Nephron progenitor cell (in vitro differentiated cells): ENCODE measurements around the gene ZNF330.
"Not testable (repeated sequence)": the region's sequence is repeated elsewhere in the genome, so short reads cannot be mapped to it uniquely, and the experiment has no call there.

ENCODE experiments used
- DNase-seq: peaks from one replicate; pipeline ENCODE4 v3.0.0; 2021
- H3K27ac Mint-ChIP-seq: 2 replicates; pipeline ENCODE4 v1.8.0; 2021; ENCODE audit warnings: mild to moderate bottlenecking, moderate library complexity, mixed read lengths
- H3K27me3 Mint-ChIP-seq: 2 replicates; pipeline ENCODE4 v1.8.0; 2021; ENCODE audit warnings: mild to moderate bottlenecking, low read depth, mixed read lengths; ENCODE audit not compliant: poor library complexity
- H3K36me3 Mint-ChIP-seq: 2 replicates; pipeline ENCODE4 v1.8.0; 2021; ENCODE audit warnings: low read depth, mixed read lengths
- H3K4me1 Mint-ChIP-seq: 2 replicates; pipeline ENCODE4 v1.8.0; 2021; ENCODE audit warnings: mixed read lengths
- H3K4me3 Mint-ChIP-seq: 2 replicates; pipeline ENCODE4 v1.8.0; 2021; ENCODE audit warnings: mild to moderate bottlenecking, moderate library complexity, mixed read lengths
- H3K9me3 Mint-ChIP-seq: 2 replicates; pipeline ENCODE4 v1.8.0; 2021; ENCODE audit warnings: mild to moderate bottlenecking, moderate library complexity, mixed read lengths
- TF ChIP-seq, protein P1 (sequence below): fragments of 200-600 bp; sonication (generic); IDR thresholded peaks from 2 replicates; pipeline ENCODE4 v1.5.0; 2021; ENCODE audit warnings: antibody characterized with exemption

The ZNF330 gene

DNA sequence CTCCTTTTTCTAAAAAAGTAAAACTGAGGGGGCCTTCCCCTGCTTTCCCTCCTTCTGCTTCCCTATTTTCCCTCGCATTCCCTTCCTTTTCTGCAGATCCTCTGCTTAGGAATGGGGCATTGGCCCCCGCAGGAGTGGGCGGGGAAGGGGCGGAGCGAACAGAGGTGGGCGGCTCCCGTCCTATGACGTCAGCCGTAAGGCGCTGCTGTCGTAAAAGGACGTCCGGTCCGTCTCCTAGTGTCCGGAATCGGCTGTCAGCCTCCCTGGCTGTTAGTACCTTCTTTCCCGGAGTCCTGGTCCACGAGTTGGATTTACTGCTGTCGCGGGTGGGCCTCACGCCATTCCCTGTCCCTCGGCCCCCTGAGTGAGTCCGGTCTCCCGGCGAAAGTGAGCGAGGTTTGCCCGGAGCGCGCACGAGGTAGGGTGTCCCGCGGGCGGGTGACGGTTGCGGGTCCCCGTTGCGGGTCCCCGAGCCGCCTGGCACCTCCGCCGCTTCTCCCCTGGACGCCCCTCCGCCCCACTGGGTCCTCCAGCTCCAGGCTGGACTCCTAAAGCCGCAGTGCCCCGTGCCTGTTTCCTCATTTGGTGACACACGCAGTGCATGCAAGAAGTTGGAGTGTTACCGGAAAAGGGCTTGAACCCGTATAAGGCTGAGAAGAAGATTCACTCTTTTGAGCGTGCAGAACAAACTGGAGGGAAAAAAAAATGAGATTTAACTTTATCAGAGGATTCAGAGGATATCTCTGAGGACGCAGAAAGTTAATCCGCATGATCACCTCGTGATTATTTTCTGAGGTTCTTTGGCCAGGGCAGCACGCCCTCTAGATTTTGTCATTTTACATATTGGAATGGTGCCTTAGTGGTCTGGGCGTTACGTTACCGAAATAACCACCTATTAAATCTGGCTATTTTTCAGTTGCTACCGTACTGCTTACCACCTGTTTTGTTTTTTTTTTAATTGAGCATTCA lies at the start of gene ZNF330:
Gene ZNF330 (plus strand): TSS at position 205 of the 969 bp plus-strand sequence. CDS start 1,477 bp downstream, outside the sequence.
- peaks cover 6% of the 10 kb centered on the region for H3K9me3 Mint-ChIP-seq

DNA sequence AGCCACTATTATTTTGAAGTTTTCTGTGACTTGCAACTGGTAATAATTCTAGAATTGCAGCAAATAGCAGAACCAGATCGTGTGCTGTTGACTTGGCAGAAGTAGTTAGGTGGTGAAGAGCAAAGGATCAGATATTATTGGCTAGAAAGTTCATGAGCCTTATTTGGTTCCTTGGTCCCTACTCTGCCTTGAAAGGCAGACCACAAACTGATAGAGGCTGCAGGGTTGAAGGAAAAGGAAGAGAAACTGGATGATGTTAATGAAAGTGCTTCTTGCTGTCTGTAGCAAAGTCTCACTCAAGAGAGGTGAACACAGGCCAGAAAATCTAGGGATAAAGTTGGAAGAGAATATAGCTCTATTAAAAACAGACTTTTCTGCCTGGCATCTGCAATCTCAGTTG lies 46.2 kb upstream of the ZNF330 start:
- no peak for DNase-seq
- Mint-ChIP-seq H3K27ac (no peak overlapping the region), H3K27me3 (peaks cover 15% of the 10 kb centered on the region), H3K36me3 (no peaks in the 10 kb centered on the region), H3K4me3 (no peak overlapping the region), H3K9me3 (no peaks in the 10 kb centered on the region), H3K4me1 (peaks cover 14% of the 10 kb centered on the region)
- TF ChIP-seq, protein P1, sequence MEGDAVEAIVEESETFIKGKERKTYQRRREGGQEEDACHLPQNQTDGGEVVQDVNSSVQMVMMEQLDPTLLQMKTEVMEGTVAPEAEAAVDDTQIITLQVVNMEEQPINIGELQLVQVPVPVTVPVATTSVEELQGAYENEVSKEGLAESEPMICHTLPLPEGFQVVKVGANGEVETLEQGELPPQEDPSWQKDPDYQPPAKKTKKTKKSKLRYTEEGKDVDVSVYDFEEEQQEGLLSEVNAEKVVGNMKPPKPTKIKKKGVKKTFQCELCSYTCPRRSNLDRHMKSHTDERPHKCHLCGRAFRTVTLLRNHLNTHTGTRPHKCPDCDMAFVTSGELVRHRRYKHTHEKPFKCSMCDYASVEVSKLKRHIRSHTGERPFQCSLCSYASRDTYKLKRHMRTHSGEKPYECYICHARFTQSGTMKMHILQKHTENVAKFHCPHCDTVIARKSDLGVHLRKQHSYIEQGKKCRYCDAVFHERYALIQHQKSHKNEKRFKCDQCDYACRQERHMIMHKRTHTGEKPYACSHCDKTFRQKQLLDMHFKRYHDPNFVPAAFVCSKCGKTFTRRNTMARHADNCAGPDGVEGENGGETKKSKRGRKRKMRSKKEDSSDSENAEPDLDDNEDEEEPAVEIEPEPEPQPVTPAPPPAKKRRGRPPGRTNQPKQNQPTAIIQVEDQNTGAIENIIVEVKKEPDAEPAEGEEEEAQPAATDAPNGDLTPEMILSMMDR = no peak

More for the DNA sequence above, at the start of gene ZNF330:
- peaks cover 33% of the 10 kb centered on the region for H3K4me1 Mint-ChIP-seq
- peak; percentile 95 for DNase-seq
- peak within 1 kb of the TSS; percentile 87 for H3K27ac Mint-ChIP-seq
- peak within 1 kb of the TSS; percentile 99 for H3K4me3 Mint-ChIP-seq
- H3K27me3 Mint-ChIP-seq = no peaks in the 10 kb centered on the region
- H3K36me3 Mint-ChIP-seq = peaks cover 25% of the 10 kb centered on the region
- TF ChIP-seq, protein P1 = no peak

DNA sequence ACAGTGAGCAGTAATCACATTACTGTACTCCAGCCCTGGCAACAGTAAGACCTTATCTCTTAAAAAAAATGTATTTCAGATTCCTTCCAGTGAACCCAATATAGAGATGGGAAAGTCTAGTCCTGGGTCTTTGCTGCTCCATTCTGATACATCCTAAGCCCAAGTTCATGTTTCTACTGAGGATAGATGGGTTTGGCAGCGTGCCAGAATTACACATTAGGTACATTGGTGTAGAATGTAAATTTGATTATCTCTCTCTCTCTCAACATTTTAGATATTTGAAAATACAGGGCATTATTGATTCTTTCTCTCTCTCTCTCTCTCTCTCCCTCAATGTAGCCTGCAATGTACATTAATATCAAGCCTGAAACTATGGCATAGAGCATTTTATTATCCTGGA lies 43.5 kb upstream of the ZNF330 start:
- peaks cover 10% of the 10 kb centered on the region for H3K27me3 Mint-ChIP-seq
- no peak overlapping the region for H3K4me3 Mint-ChIP-seq
- peaks cover 14% of the 10 kb centered on the region for H3K4me1 Mint-ChIP-seq
- no peaks in the 10 kb centered on the region for H3K9me3 Mint-ChIP-seq
- no peak for DNase-seq
- no peaks in the 10 kb centered on the region for H3K36me3 Mint-ChIP-seq
- TF ChIP-seq, protein P1 = no peak
- H3K27ac Mint-ChIP-seq = no peak overlapping the region

DNA sequence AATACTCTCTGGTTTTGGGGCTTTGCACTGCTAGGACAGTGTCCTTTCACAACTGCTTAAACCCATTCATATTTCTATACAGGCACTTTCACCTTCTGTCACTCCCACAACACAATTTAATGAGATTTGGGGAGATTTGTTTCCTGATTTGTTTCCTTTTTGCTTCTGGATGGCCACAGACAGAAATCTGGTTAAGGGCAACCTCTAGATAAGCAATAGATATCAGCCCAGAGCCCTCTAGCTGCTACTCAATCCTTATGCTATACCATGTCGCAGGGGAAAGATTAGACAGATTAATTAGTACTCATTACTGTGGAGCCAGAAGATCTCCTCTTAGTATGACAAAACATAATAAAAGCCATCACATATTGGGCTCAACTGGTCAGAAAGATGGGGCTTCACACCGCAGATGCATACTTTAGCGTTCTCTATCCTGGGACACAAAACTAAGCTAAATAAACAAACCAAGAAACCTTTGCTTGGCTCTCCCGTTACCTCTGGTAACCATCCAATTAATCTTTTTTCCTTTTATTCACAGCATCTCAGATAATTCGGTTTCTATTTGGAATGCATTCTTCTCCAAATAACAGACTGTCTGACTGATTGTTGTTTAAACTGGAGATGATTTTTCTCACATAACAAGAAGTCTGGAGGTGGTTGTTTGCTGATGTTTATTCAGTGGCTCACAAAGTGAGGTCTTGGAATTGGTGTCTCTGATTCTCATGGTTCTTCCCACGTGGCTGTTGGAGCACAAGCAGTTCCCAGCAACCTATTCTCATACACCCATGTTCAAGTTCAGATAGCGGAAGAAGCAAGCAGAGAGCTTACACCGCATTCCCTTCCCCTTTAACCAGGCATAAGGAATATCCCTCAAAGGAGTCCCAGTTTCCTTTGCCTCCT lies 41.0 kb upstream of the ZNF330 start:
- H3K4me1 Mint-ChIP-seq = peaks cover 10% of the 10 kb centered on the region
- H3K9me3 Mint-ChIP-seq = peaks cover 3% of the 10 kb centered on the region

DNA sequence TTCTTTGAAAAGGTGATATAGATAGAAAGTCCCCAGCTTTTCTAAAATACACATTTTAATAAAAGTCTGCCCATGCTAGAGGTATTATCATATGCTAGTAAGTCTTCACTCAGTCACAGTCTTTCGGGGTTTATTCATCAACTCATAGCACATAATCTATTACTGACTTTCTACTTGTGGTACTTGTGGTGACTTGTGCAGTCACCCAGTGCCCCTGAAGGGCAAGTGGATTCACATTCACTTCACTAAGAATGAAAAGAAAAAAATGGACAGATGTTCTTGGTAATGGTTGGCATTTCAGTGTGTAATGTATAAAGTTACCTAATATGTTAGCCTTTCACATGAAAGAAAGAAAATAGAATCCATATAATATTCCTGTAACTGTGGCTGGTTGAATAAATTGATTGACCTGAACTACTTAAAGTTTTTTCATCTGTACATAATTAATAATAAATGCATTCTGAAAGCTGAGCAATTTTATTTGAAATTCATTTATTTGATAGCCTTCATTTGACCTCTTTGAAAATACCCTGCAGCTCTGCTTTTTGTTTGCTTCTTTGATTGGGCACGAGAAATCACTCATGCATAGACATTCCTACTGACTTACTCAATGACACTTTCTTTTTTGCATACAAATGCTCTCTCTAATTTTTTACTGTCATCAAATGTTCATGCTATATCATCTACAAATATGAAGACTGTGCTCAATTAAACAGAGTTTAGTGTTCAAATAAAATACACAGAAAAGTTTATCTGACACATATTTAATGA lies 39.5 kb upstream of the ZNF330 start:
- Mint-ChIP-seq H3K27ac (no peak overlapping the region), H3K9me3 (peaks cover 8% of the 10 kb centered on the region), H3K4me1 (no peaks in the 10 kb centered on the region), H3K36me3 (no peaks in the 10 kb centered on the region), H3K4me3 (no peak overlapping the region), H3K27me3 (peaks cover 8% of the 10 kb centered on the region)
- TF ChIP-seq, protein P1 = no peak
- no peak for DNase-seq

More for the DNA sequence above, 41.0 kb upstream of the ZNF330 start:
- Mint-ChIP-seq H3K27me3 (peaks cover 11% of the 10 kb centered on the region), H3K4me3 (no peak overlapping the region), H3K27ac (no peak overlapping the region), H3K36me3 (no peaks in the 10 kb centered on the region)
- TF ChIP-seq, protein P1 = no peak
- no peak for DNase-seq

DNA sequence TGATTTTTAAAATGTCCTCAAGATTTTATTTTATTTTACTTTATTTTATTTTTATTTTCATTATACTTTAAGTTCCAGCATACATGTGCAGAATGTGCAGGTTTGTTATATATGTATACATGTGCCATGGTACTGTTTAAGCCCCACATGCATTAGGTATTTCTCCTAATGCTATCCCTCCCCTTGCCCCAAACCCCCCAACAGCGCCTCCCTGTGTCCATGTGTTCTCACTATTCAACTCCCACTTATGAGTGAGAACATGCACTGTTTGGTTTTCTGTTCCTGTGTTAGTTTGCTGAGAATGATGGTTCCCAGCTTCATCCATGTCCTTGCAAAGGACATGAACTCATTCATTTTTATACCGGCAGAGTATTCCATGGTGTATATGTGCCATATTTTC lies 37.2 kb upstream of the ZNF330 start:
- Mint-ChIP-seq H3K9me3 (peaks cover 13% of the 10 kb centered on the region), H3K27me3 (peaks cover 24% of the 10 kb centered on the region)
- not testable (repeated sequence) for DNase-seq, H3K27ac Mint-ChIP-seq, H3K4me3 Mint-ChIP-seq, H3K4me1 Mint-ChIP-seq, H3K36me3 Mint-ChIP-seq
